ENCODE measurements around the gene NDUFA11. TPM values are rescaled to one million over a fixed set of nuclear protein-coding genes. Genes with fewer than 3 reads are reported as not detected.

Gene NDUFA11
- total and polyA plus RNA-seq, 9 of the 15 experiments (the other 6 are each of a cell fraction or from before 2014, with no cell fraction given), result 63.3 to 486 (median 274) TPM

GRCh38 chr19:5873617-5874199, 29.9 kb downstream of the NDUFA11 start:
- TF ChIP-seq ZNF212 (CRISPR knock-in tag; IDR thresholded peaks at IDR 0.05), result no peak
- TF ChIP-seq SUPT5H (IDR thresholded peaks at IDR 0.05), result no peak
- no peak for TF ChIP-seq MXD1 (CRISPR knock-in tag; IDR thresholded peaks at IDR 0.05; ENCODE audit: borderline replicate concordance, poor library complexity, severe bottlenecking)
- no peak for TF ChIP-seq CEBPZ (IDR thresholded peaks at IDR 0.05; ENCODE audit: borderline replicate concordance, low read depth, low read length)
- TF ChIP-seq TBP (optimal IDR thresholded peaks at IDR 0.05; ENCODE audit: low read depth, low read length), result no peak
- TF ChIP-seq BRF2 (IDR thresholded peaks at IDR 0.05; ENCODE audit: borderline replicate concordance, insufficient read depth, insufficient read length), result no peak
- WGBS (ENCODE audit: insufficient coverage, low coverage, missing lambda C conversion rate), result 25% methylated on average over 12 of the region's 12 CpGs
- CTCF ChIA-PET (ENCODE audit: low intra/inter-chr PET ratio), result no interaction called here

More at GRCh38 chr19:5873617-5874199, 29.9 kb downstream of the NDUFA11 start:
- Histone ChIP-seq H3K4me2 (ENCODE audit: insufficient read depth, low read length) (no peak overlapping the region), H4K20me1 (replicated peaks; ENCODE audit: control insufficient read depth, insufficient read depth, low read length) (no peaks in the 10 kb centered on the region), H3K27ac (ENCODE audit: extremely low read depth, low read depth, low read length) (no peak overlapping the region), H3K4me3 (no peak overlapping the region), H3K36me3 (ENCODE audit: control insufficient read depth, insufficient read depth, low read length) (no peaks in the 10 kb centered on the region), H3K4me1 (replicated peaks in 1 of 2; ENCODE audit: control insufficient read depth in 2 of 2, insufficient read depth in 2 of 2, low read length in 2 of 2) (no peaks in the 10 kb centered on the region; a peak in 1 of 5 replicates), H3K79me2 (ENCODE audit: control insufficient read depth, insufficient read depth, low read length) (no peaks in the 10 kb centered on the region), H3K9ac (ENCODE audit: insufficient read depth in 1 of 2, low read depth in 2 of 2, low read length in 2 of 2) (no peak overlapping the region; a peak in 1 of 4 replicates), H2AFZ (ENCODE audit: low read depth, low read length) (no peak overlapping the region), H3K9me1 (ENCODE audit: control insufficient read depth, insufficient read depth, low read length) (no peaks in the 10 kb centered on the region), H3K27me3 (ENCODE audit: control insufficient read depth in 2 of 2, insufficient read depth in 2 of 2, low read length in 2 of 2) (peaks cover 0 to 18% of the 10 kb centered on the region in 2 experiments; a peak in 2 of 5 replicates), H3K9me3 (replicated peaks; ENCODE audit: control insufficient read depth, insufficient read depth, low read depth, low read length) (no peaks in the 10 kb centered on the region)
- POLR2A ChIA-PET, result no interaction called here
- no TSS peak for BruUV-seq (replicated peaks)
- in situ Hi-C loops (cut with MboI), result no loop called here
- FAIRE-seq, result no peak
- intact Hi-C loops (cut with micrococcal nuclease), result no loop called here
- ATAC-seq, result no peak
- DNase-seq (ENCODE audit: extremely low read depth in 1 of 4, low spot score in 3 of 4), result peak in 1 of 4 experiments; percentile 6

Data from K562 (cell line).